BLaER1 treated with 17β-estradiol and CSF1 and Interleukin-3, amounts not matched to agents 10 nM and 100 nM (cell line): ENCODE measurements around the gene WNK2.
"Not testable (repeated sequence)": the region's sequence is repeated elsewhere in the genome, so short reads cannot be mapped to it uniquely, and the experiment has no call there.

ENCODE experiments used
- H3K27ac ChIP-seq, 11 experiments: shearing (Covaris generic); formaldehyde crosslinking; 2 replicates each; pipeline ENCODE4 v1.8.1; 2022
- H3K27me3 ChIP-seq, 11 experiments: shearing (Covaris generic); formaldehyde crosslinking; 2 replicates each; pipeline ENCODE4 v1.8.1; 2022
- H3K36me3 ChIP-seq, 11 experiments: shearing (Covaris generic); formaldehyde crosslinking; 2 replicates each; pipeline ENCODE4 v1.8.1; 2022
- H3K4me1 ChIP-seq, 10 experiments: shearing (Covaris generic); formaldehyde crosslinking; 2 replicates each; pipeline ENCODE4 v1.8.1; 2022
- H3K4me2 ChIP-seq, 11 experiments: shearing (Covaris generic); formaldehyde crosslinking; 2 replicates each; pipeline ENCODE4 v1.8.1; 2022
- H3K4me3 ChIP-seq, 10 experiments: shearing (Covaris generic); formaldehyde crosslinking; 2 replicates each; pipeline ENCODE4 v1.8.1; 2022
- H3K9ac ChIP-seq, 11 experiments: shearing (Covaris generic); formaldehyde crosslinking; 2 replicates each; pipeline ENCODE4 v1.8.1; 2022
- H3K9me3 ChIP-seq, 11 experiments: shearing (Covaris generic); formaldehyde crosslinking; replicated peaks in 1 of 11; 2 replicates each; pipeline ENCODE4 v1.8.1; 2022
- H4K20me1 ChIP-seq, 11 experiments: shearing (Covaris generic); formaldehyde crosslinking; 2 replicates each; pipeline ENCODE4 v1.8.1; 2022
- Cebpa-rat ChIP-seq, 11 experiments: shearing (Covaris generic); IDR thresholded peaks; 2 replicates each; pipeline ENCODE4 v1.8.1; 2022

WNK2 gene

DNA sequence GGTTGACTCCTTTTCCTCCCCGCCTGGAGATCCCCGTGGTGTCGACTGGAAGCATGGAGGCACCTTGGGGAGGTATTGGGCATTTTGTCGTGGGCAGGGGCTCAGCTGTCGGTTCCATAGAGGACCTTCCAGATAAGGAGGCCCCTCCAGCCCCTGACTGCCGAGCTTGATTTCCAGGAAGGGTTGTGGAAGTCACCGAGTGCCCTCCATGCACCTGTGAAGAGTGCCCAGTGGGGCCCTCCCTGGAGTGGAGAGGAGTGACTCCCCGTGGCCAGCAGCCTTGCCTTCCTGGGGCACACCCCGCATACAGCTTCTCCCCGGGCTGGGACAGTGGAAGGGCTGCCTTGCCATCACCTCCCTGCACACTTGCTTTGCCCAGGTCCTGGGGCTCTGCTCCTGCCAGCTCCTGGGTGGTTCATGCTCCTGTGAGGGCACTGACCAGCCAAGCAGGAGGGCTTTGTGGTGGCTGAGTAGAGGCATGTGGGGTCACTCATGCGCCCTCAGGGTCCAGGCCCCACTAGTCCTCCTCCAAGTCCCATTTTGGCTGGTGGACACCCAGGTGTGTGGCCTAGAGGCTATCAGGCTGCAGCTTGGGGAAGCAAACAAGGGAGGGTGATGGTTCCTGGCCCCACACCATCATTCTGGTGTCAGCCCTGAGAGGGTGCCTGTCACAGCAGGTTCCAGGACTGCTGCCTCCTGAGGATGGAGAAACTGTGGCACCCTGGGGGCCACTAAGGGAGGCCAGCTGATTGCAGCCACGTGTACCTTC lies 133.0 kb downstream of the WNK2 start:
- Histone ChIP-seq H3K36me3 (no peaks in the 10 kb centered on the region), H4K20me1 (no peaks in the 10 kb centered on the region), H3K27me3 (no peaks in the 10 kb centered on the region), H3K27ac (no peak overlapping the region), H3K4me2 (peak overlapping the region in 9 of 11 experiments; percentile 9 to 67 (median 57); a peak in 17 of 22 replicates), H3K9me3 (no peaks in the 10 kb centered on the region), H3K9ac (no peak overlapping the region), H3K4me1 (peaks cover 9 to 51% (median 43%) of the 10 kb centered on the region in 10 experiments), H3K4me3 (no peak overlapping the region)
- no peak for TF ChIP-seq Cebpa-rat (IDR thresholded peaks at IDR 0.05)

- H3K9me3 ChIP-seq, result no peaks in the 10 kb centered on the region
- no peak overlapping the region for H3K27ac ChIP-seq
- H3K4me1 ChIP-seq, result peaks cover 5 to 53% (median 44%) of the 10 kb centered on the region in 10 experiments
- H3K9ac ChIP-seq, result 0 out of 22 replicates have a peak overlapping the region, but pooled peaks of 1 of the 11 experiments have one; percentile 27
- no peak for TF ChIP-seq Cebpa-rat (IDR thresholded peaks at IDR 0.05)
- H3K4me2 ChIP-seq, result peak overlapping the region in 10 of 11 experiments; percentile 9 to 67 (median 57); a peak in 19 of 22 replicates
- no peaks in the 10 kb centered on the region for H4K20me1 ChIP-seq
- no peaks in the 10 kb centered on the region for H3K36me3 ChIP-seq
- no peaks in the 10 kb centered on the region for H3K27me3 ChIP-seq
- no peak overlapping the region for H3K4me3 ChIP-seq
Measured at GRCh38 chr9:93317495-93318094, 133.7 kb downstream of the WNK2 start.

- Histone ChIP-seq H3K9ac (no peak overlapping the region), H4K20me1 (no peaks in the 10 kb centered on the region), H3K27me3 (no peaks in the 10 kb centered on the region), H3K36me3 (no peaks in the 10 kb centered on the region), H3K4me1 (peaks cover 0 to 51% (median 39%) of the 10 kb centered on the region in 10 experiments; a peak in 15 of 20 replicates), H3K9me3 (no peaks in the 10 kb centered on the region), H3K4me3 (no peak overlapping the region), H3K4me2 (peak overlapping the region in 5 of 11 experiments; percentile 21 to 67 (median 63); a peak in 3 of 22 replicates), H3K27ac (no peak overlapping the region)
- TF ChIP-seq Cebpa-rat (IDR thresholded peaks at IDR 0.05), result no peak
Measured at GRCh38 chr9:93318480-93318879, 134.5 kb downstream of the WNK2 start.

- H3K4me2 ChIP-seq, result 0 out of 22 replicates have a peak overlapping the region, but pooled peaks of 1 of the 11 experiments have one; percentile 6
- H3K27me3 ChIP-seq, result no peaks in the 10 kb centered on the region
- no peak overlapping the region for H3K4me3 ChIP-seq
- no peak overlapping the region for H3K9ac ChIP-seq
- H3K27ac ChIP-seq, result no peak overlapping the region
- no peaks in the 10 kb centered on the region for H4K20me1 ChIP-seq
- no peaks in the 10 kb centered on the region for H3K36me3 ChIP-seq
- H3K4me1 ChIP-seq, result peaks cover 0 to 60% (median 47%) of the 10 kb centered on the region in 10 experiments; a peak in 16 of 20 replicates
- TF ChIP-seq Cebpa-rat (IDR thresholded peaks at IDR 0.05), result no peak
- H3K9me3 ChIP-seq, result no peaks in the 10 kb centered on the region
Measured at GRCh38 chr9:93319301-93319991, 135.5 kb downstream of the WNK2 start.

GRCh38 chr9:93319992-93320500 lies 136.1 kb downstream of the WNK2 start:
- Histone ChIP-seq H3K27me3 (no peaks in the 10 kb centered on the region), H4K20me1 (no peaks in the 10 kb centered on the region), H3K36me3 (no peaks in the 10 kb centered on the region), H3K4me2 (no peak overlapping the region), H3K4me1 (peaks cover 0 to 66% (median 52%) of the 10 kb centered on the region in 10 experiments; a peak in 17 of 20 replicates), H3K4me3 (no peak overlapping the region), H3K9ac (no peak overlapping the region), H3K9me3 (no peaks in the 10 kb centered on the region), H3K27ac (no peak overlapping the region)
- TF ChIP-seq Cebpa-rat (IDR thresholded peaks at IDR 0.05), result no peak

GRCh38 chr9:93320591-93321219 lies 136.8 kb downstream of the WNK2 start:
- H3K4me1 ChIP-seq, result peaks cover 0 to 73% (median 55%) of the 10 kb centered on the region in 10 experiments; a peak in 17 of 20 replicates
- H3K36me3 ChIP-seq, result no peaks in the 10 kb centered on the region
- no peak for TF ChIP-seq Cebpa-rat (IDR thresholded peaks at IDR 0.05)
- no peak overlapping the region for H3K4me3 ChIP-seq
- peak overlapping the region in 2 of 11 experiments; percentile 40 to 42; a peak in 3 of 22 replicates for H3K4me2 ChIP-seq
- H4K20me1 ChIP-seq, result no peaks in the 10 kb centered on the region
- H3K9me3 ChIP-seq, result no peaks in the 10 kb centered on the region
- no peaks in the 10 kb centered on the region for H3K27me3 ChIP-seq
- no peak overlapping the region for H3K9ac ChIP-seq
- H3K27ac ChIP-seq, result no peak overlapping the region

- no peaks in the 10 kb centered on the region for H3K36me3 ChIP-seq
- H3K4me1 ChIP-seq, result peaks cover 0 to 68% (median 51%) of the 10 kb centered on the region in 10 experiments; a peak in 17 of 20 replicates
- H3K9me3 ChIP-seq, result no peaks in the 10 kb centered on the region
- no peak overlapping the region for H3K4me3 ChIP-seq
- no peaks in the 10 kb centered on the region for H4K20me1 ChIP-seq
- no peaks in the 10 kb centered on the region for H3K27me3 ChIP-seq
- H3K4me2 ChIP-seq, result peak overlapping the region in 5 of 11 experiments; percentile 30 to 45 (median 42); a peak in 8 of 22 replicates
- H3K9ac ChIP-seq, result no peak overlapping the region
- no peak for TF ChIP-seq Cebpa-rat (IDR thresholded peaks at IDR 0.05)
- no peak overlapping the region for H3K27ac ChIP-seq
Measured at GRCh38 chr9:93321220-93321610, 137.3 kb downstream of the WNK2 start.

DNA sequence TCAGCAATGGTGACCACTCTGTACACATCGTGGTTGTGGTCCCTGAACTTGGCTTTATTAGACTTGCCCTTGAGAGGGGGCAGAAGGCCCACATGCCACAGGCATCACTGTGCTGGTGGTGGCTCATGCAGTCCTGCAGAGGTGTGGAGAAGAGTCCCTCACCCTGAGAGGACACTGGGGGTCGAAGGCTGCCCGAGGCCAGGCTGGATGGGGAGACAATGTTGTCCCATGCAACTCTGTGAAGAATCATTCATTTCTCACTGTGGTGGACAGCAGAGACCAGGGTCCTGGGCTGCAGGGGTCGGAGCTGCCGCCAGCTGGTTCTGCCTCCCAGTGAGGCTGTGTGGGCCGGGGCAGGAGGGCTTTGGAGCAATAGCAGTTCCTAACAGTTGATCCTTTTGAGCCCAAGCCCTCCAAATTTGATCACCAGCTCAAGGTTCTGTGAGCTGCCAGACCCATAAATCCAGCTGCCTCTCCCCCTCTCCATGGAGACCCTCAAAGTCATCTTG lies 139.6 kb downstream of the WNK2 start:
- H3K4me3 ChIP-seq, H3K9me3 ChIP-seq, H4K20me1 ChIP-seq, H3K9ac ChIP-seq, H3K27ac ChIP-seq, H3K36me3 ChIP-seq, H3K27me3 ChIP-seq: not testable (repeated sequence)
- peak overlapping the region in 7 of 11 experiments; percentile 31 to 53 (median 42); a peak in 6 of 22 replicates for H3K4me2 ChIP-seq
- peaks cover 0 to 51% (median 32%) of the 10 kb centered on the region in 10 experiments; a peak in 15 of 20 replicates for H3K4me1 ChIP-seq
